Smooth muscle cell of bladder (primary cell): Measurements from ENCODE around the gene TAS2R20. TPM values are rescaled to one million over a fixed set of nuclear protein-coding genes. Genes with fewer than 3 reads are reported as not detected.

Experiments used
- total RNA-seq: library from RNA; depleted of rRNA; stranded (reverse); fragments of >200 nt; gene quantifications from 2 replicates; pipeline ENCODE4 v1.2.3, GENCODE V29; 2014

The TAS2R20 gene, protein sequence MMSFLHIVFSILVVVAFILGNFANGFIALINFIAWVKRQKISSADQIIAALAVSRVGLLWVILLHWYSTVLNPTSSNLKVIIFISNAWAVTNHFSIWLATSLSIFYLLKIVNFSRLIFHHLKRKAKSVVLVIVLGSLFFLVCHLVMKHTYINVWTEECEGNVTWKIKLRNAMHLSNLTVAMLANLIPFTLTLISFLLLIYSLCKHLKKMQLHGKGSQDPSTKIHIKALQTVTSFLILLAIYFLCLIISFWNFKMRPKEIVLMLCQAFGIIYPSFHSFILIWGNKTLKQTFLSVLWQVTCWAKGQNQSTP
- 2.2 and 2.4 TPM in 2 replicates for total RNA-seq

GRCh38 chr12:10998204-10998603 is at the start of gene TAS2R20:
TSS of gene TAS2R20 (minus strand) at chr12:10998304. CDS start at chr12:10997875, 429 bp downstream.

GRCh38 chr12:11031307-11031706 is 33.2 kb upstream of the TAS2R20 start, which contains the start of gene TAS2R31:
TSS of gene TAS2R31 (minus strand) at chr12:11031407. CDS start at chr12:11031335, 72 bp downstream.

GRCh38 chr12:11022520-11022919 is 24.4 kb upstream of the TAS2R20 start, which contains the start of gene TAS2R19:
TSS of gene TAS2R19 (minus strand) at chr12:11022620. CDS start at chr12:11022571, 49 bp downstream.

GRCh38 chr12:10986812-10987211 is 11.3 kb downstream of the TAS2R20 start, which contains the start of gene TAS2R50:
TSS of gene TAS2R50 (minus strand) at chr12:10986912. CDS start at chr12:10986860, 52 bp downstream.

Other genes with a start within 250 kb of the TAS2R20 start
- not detected in 2 replicates for gene TAS2R7, start 195.7 kb downstream of the TAS2R20 start, total RNA-seq
- gene TAS2R8, start 191.0 kb downstream of the TAS2R20 start, total RNA-seq, result not detected in 2 replicates
- gene TAS2R9, start 188.1 kb downstream of the TAS2R20 start, total RNA-seq, result not detected in 2 replicates
- 0.55 and 0.71 TPM in 2 replicates for gene TAS2R10, start 171.9 kb downstream of the TAS2R20 start, total RNA-seq
- 0.37 and 0.57 TPM in 2 replicates for gene PRR4, start 148.8 kb downstream of the TAS2R20 start, total RNA-seq
- 11.2 and 16.6 TPM in 2 replicates for gene PRH1, start 114.0 kb downstream of the TAS2R20 start, total RNA-seq
- gene TAS2R13, start 88.7 kb downstream of the TAS2R20 start, total RNA-seq, result 0.65 and 0.85 TPM in 2 replicates
- gene PRH2, start 69.1 kb downstream of the TAS2R20 start, total RNA-seq, result 0.14 and 0.18 TPM in 2 replicates
- 1.7 and 2.4 TPM in 2 replicates for gene TAS2R14, start 59.0 kb downstream of the TAS2R20 start, total RNA-seq
- gene TAS2R50, start 11.4 kb downstream of the TAS2R20 start, total RNA-seq, result 2.1 and 2.4 TPM in 2 replicates
- 4.0 and 4.1 TPM in 2 replicates for gene TAS2R19, start 24.3 kb upstream of the TAS2R20 start, total RNA-seq
- gene TAS2R31, start 33.1 kb upstream of the TAS2R20 start, total RNA-seq, result 2.4 and 3.7 TPM in 2 replicates
- gene TAS2R46, start 64.0 kb upstream of the TAS2R20 start, total RNA-seq, result 1.3 and 1.8 TPM in 2 replicates
- 1.3 TPM in 1 of 2 replicates, not detected in the other for gene TAS2R43, start 94.0 kb upstream of the TAS2R20 start, total RNA-seq
- gene TAS2R30, start 136.3 kb upstream of the TAS2R20 start, total RNA-seq, result 2.9 and 3.3 TPM in 2 replicates
- 4.7 and 5.3 TPM in 2 replicates for gene SMIM10L1, start 172.9 kb upstream of the TAS2R20 start, total RNA-seq
- gene TAS2R42, start 188.6 kb upstream of the TAS2R20 start, total RNA-seq, result not detected in 2 replicates